Small intestine (tissue), 7 donors: ENCODE measurements around the gene PRKN. TPM values are rescaled to one million over a fixed set of nuclear protein-coding genes. Genes with fewer than 3 reads are reported as not detected.

Experiments used
- DNase-seq, 2 donors: peaks; one replicate each; pipeline versions ENCODE4 v3.0.0 to v3.0.0-alpha.2; 2013
- FAIRE-seq: peaks from 2 replicates; lab custom pipeline; 2012; peaks lifted over from hg19 to GRCh38; lab: Jason Lieb, UNC
- H3K27ac ChIP-seq, 3 donors: one replicate each; pipeline ENCODE4 v1.5.1; 2013; ENCODE audit warnings: low read length in 2 of 3, mild to moderate bottlenecking in 2 of 3, control low read depth in 1 of 3, inconsistent platforms in 1 of 3, low read depth in 1 of 3, moderate library complexity in 1 of 3
- H3K27me3 ChIP-seq, 3 donors: one replicate each; pipeline ENCODE4 v1.6.1; 2013; ENCODE audit warnings: low read length in 3 of 3, inconsistent platforms in 1 of 3; ENCODE audit not compliant: control insufficient read depth in 3 of 3, insufficient read depth in 3 of 3
- H3K36me3 ChIP-seq, 3 donors: one replicate each; pipeline ENCODE4 v1.6.1; 2013; ENCODE audit warnings: low read length in 3 of 3, inconsistent platforms in 1 of 3, low read depth in 1 of 3, mild to moderate bottlenecking in 1 of 3, moderate library complexity in 1 of 3; ENCODE audit not compliant: control insufficient read depth in 3 of 3, insufficient read depth in 2 of 3
- H3K4me1 ChIP-seq, 3 donors: one replicate each; pipeline ENCODE4 v1.6.1; 2013; ENCODE audit warnings: low read length in 2 of 3, inconsistent platforms in 1 of 3, low read depth in 1 of 3, mild to moderate bottlenecking in 1 of 3, moderate library complexity in 1 of 3; ENCODE audit not compliant: control insufficient read depth in 3 of 3, insufficient read depth in 2 of 3
- H3K4me3 ChIP-seq, 3 donors: one replicate each; pipeline ENCODE4 v1.5.1; 2013; ENCODE audit warnings: low read length in 3 of 3, control low read depth in 1 of 3, inconsistent platforms in 1 of 3, low read depth in 1 of 3, mild to moderate bottlenecking in 1 of 3, moderate library complexity in 1 of 3
- H3K9me3 ChIP-seq, 2 donors: one replicate each; pipeline ENCODE4 v1.6.1; 2013; ENCODE audit warnings: low read depth in 1 of 2, low read length in 1 of 2; ENCODE audit not compliant: control insufficient read depth in 2 of 2, insufficient read depth in 1 of 2
- WGBS, 3 donors: extraction: QIAGEN DNeasy Blood & Tissue Kit; methylation state at CpG; one replicate each; pipeline ENCODE4 v1.1.7; 2013; 5-methylcytosine and 5-hydroxymethylcytosine counted together
- polyA plus RNA-seq, 4 donors: library from polyadenylated mRNA; stranded (reverse) in 3 of 4; unstranded in 1 of 4; fragments of 200-250 nt in 3 of 4; fragments of 120-200 nt in 1 of 4; gene quantifications; one replicate each; pipeline versions ENCODE4 v1.2.1 to v1.2.3, GENCODE V29; 2013
- donor health status: healthy with polysubstance abuse.
- donor health status: control.
- donor health status: control.
- donor health status: Bipolar disorder and iron deficiency.
- donor health status: healthy.

Gene PRKN
- polyA plus RNA-seq, 4 donors, result 0.27 to 2.3 (median 1.0) TPM

GRCh38 chr6:161985876-161986423 is 741.6 kb downstream of the PRKN start:
- Histone ChIP-seq H3K36me3 (no peaks in the 10 kb centered on the region), H3K27me3 (no peaks in the 10 kb centered on the region), H3K4me3 (no peak overlapping the region), H3K9me3 (peaks cover 2 to 12% of the 10 kb centered on the region in 2 donors), H3K4me1 (no peaks in the 10 kb centered on the region), H3K27ac (no peak overlapping the region)
- DNase-seq (no peak), FAIRE-seq (no peak)
- WGBS, 3 donors, result 83 to 85% (median 84%) methylated on average over 3 of the region's 3 CpGs

DNA sequence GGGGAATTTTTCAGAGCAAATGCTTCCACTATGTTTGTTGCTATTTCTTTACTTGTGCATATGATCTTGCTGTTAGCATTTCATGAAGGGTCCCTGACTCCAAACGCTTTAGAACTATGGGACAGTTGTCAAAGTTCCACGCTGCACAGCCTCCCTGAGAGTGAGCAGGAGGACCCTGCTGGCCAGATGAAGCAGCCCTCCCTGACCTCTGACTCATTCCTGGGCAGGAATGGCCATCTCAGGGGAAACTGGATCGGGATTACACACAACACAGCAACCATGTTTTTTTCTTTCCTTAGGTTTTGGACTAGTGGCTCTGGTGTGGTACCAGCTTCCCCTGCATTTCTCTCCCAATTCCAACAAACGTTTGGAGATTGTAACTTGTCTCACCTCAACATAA is 742.9 kb downstream of the PRKN start:
- Histone ChIP-seq H3K4me3 (no peak overlapping the region), H3K36me3 (no peaks in the 10 kb centered on the region), H3K9me3 (peaks cover 0 to 7% of the 10 kb centered on the region in 2 donors), H3K4me1 (no peaks in the 10 kb centered on the region), H3K27me3 (no peaks in the 10 kb centered on the region), H3K27ac (no peak overlapping the region)
- DNase-seq, result no peak
- no peak for FAIRE-seq
- 40 to 60% (median 45%) methylated on average over 4 of the region's 4 CpGs for WGBS, 3 donors

DNA sequence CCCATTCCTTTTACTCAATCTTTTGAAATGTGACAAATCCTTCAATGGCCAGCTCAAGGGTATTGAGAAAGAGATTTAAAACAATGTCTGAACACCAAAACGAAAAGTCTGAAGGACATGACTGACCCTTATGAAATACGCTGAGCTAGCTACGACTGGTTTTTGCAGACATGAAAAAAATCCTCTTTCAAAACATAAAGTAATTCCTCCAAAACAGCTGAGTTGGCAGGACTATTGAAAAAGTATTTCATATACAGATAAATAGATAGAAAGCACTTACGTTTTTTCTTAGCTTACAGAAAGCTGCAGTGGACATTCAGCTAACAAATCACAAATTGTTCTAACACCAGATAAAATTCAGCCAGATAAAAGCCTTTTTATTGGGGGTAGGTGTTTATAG is 751.0 kb downstream of the PRKN start:
- Histone ChIP-seq H3K27ac (no peak overlapping the region), H3K9me3 (peaks cover 0 to 13% of the 10 kb centered on the region in 2 donors), H3K36me3 (no peaks in the 10 kb centered on the region), H3K27me3 (no peaks in the 10 kb centered on the region), H3K4me1 (no peaks in the 10 kb centered on the region), H3K4me3 (no peak overlapping the region)
- WGBS, 3 donors, result 73 to 87% (median 83%) methylated on average over 4 of the region's 4 CpGs
- DNase-seq (no peak), FAIRE-seq (no peak)

DNA sequence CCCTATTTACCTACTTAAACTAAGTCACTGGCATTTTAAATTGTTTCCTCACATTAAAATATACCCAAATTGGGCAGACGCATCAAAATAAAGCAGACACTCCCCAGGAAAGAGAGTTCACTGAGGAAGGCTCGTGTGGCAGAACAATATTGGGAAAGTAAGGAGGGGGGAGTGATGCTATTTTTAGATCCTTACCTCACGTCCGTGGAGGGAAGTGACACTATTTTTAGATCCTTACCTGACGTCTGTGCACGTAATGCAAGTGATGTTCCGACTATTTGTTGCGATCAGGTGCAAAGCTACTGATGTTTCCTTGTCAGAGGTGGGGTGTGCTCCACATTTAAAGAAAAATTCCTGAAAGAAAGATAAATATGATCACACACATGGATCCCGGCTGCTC is 754.5 kb downstream of the PRKN start:
- FAIRE-seq, result no peak
- H3K36me3 ChIP-seq, result no peaks in the 10 kb centered on the region
- WGBS, 3 donors, result 74 to 87% (median 80%) methylated on average over 9 of the region's 9 CpGs

DNA sequence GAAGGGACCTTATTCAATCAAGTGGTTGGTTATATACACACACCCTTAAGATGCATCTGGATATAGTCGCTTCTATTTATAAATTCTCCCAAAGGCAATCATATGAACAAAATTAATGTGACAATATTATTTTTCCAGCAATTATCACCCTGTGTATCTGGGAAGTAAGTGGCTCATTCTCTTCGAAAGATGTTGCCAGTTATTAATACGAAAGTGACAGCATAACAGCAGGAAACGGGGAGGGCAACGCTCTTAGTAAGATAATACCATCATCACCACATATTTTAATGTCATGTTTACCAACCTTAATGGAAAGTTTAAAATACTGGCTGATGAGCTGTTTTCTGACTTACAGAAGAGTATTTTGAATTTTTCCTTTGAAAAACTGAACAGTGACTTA is 756.5 kb downstream of the PRKN start:
- WGBS, 3 donors, result 83 to 92% (median 88%) methylated on average over 5 of the region's 5 CpGs

More for the DNA sequence above, 754.5 kb downstream of the PRKN start:
- no peaks in the 10 kb centered on the region for H3K27me3 ChIP-seq
- no peaks in the 10 kb centered on the region for H3K4me1 ChIP-seq
- H3K9me3 ChIP-seq, result peaks cover 0 to 13% of the 10 kb centered on the region in 2 donors
- H3K27ac ChIP-seq, result no peak overlapping the region
- DNase-seq, result no peak
- H3K4me3 ChIP-seq, result no peak overlapping the region

DNA sequence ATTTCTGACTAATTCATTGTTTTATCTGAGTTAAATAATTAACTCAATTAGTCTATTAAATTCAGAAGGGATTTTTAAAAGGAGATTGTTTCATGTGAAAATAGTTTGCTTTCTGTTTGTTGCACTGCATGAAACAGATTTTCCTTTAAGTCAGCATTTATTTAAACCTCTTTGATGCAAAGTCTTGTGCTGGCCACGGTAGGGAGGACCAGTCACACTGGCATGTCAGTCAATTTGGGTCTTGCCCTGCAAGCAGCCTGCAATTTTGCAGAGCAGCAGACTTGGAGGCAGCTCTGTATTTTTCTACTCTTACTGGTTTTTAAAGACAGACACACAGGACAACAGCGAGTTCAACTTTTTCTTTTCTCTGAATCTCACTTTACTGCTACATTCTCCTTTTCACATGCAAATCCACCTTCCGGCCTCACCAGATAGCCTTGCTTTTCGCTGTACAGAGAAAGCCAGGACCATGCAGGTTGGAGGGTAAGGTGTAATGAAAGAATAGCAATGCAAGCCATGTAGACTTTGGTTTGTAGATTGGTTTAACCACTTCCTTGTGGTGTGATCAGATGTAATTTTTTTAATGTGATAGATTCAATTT is 763.8 kb downstream of the PRKN start:
- H3K4me1 ChIP-seq, result no peaks in the 10 kb centered on the region
- 69 to 87% (median 85%) methylated on average over 4 of the region's 4 CpGs for WGBS, 3 donors
- FAIRE-seq (no peak), DNase-seq (no peak)
- H3K27me3 ChIP-seq, result no peaks in the 10 kb centered on the region
- no peak overlapping the region for H3K27ac ChIP-seq
- H3K4me3 ChIP-seq, result no peak overlapping the region
- no peaks in the 10 kb centered on the region for H3K36me3 ChIP-seq
- no peaks in the 10 kb centered on the region for H3K9me3 ChIP-seq

More for the DNA sequence above, 756.5 kb downstream of the PRKN start:
- Histone ChIP-seq H3K4me1 (no peaks in the 10 kb centered on the region), H3K9me3 (peaks cover 0 to 3% of the 10 kb centered on the region in 2 donors), H3K27me3 (no peaks in the 10 kb centered on the region), H3K27ac (no peak overlapping the region), H3K4me3 (no peak overlapping the region), H3K36me3 (no peaks in the 10 kb centered on the region)
- DNase-seq (no peak), FAIRE-seq (no peak)

GRCh38 chr6:161963181-161963580 is 764.4 kb downstream of the PRKN start:
- DNase-seq (no peak), FAIRE-seq (no peak)
- Histone ChIP-seq H3K9me3 (no peaks in the 10 kb centered on the region), H3K27me3 (no peaks in the 10 kb centered on the region), H3K4me3 (no peak overlapping the region), H3K27ac (no peak overlapping the region), H3K4me1 (no peaks in the 10 kb centered on the region), H3K36me3 (no peaks in the 10 kb centered on the region)
- 89 to 92% (median 92%) methylated on average over 8 of the region's 8 CpGs for WGBS, 3 donors

DNA sequence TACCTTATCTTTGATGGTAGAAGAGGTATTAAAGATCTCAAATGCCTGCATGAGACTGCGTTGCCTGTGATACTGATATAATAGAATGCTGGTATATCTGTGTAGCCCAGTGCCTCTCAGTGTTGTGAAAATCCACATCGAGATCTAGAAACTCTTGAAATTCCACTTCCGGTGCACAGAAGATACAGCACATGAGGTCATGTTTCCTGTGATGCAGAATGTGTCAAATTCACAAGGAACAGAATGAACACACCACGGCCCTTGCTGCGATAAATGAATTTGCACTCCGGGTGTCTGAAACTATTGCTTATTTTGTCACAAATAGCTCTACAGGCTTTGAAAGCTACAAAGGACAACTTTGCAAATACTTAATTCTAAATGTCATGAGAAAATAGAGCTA is 765.8 kb downstream of the PRKN start:
- 80 to 87% (median 87%) methylated on average over 6 of the region's 6 CpGs for WGBS, 3 donors
- DNase-seq, result no peak
- Histone ChIP-seq H3K27me3 (no peaks in the 10 kb centered on the region), H3K27ac (no peak overlapping the region), H3K4me1 (no peaks in the 10 kb centered on the region), H3K9me3 (no peaks in the 10 kb centered on the region), H3K36me3 (no peaks in the 10 kb centered on the region), H3K4me3 (no peak overlapping the region)
- FAIRE-seq, result no peak

- no peak for FAIRE-seq
- H3K4me3 ChIP-seq, result no peak overlapping the region
- H3K36me3 ChIP-seq, result no peaks in the 10 kb centered on the region
- H3K4me1 ChIP-seq, result no peaks in the 10 kb centered on the region
- no peaks in the 10 kb centered on the region for H3K9me3 ChIP-seq
- H3K27me3 ChIP-seq, result no peaks in the 10 kb centered on the region
- DNase-seq, result no peak
- no peak overlapping the region for H3K27ac ChIP-seq
- 91 to 93% (median 92%) methylated on average over 8 of the region's 8 CpGs for WGBS, 3 donors
Measured at GRCh38 chr6:161961046-161961445, 766.5 kb downstream of the PRKN start.
